ENCODE measurements around the gene PIP5K1C. TPM values are rescaled to one million over a fixed set of nuclear protein-coding genes. Genes with fewer than 3 reads are reported as not detected.
A peak's percentile ranks its signal among the peaks of the same experiment; 100 is the strongest.

PIP5K1C gene
- total RNA-seq, 1 donor from 2014 or later, result 22.5 TPM

DNA sequence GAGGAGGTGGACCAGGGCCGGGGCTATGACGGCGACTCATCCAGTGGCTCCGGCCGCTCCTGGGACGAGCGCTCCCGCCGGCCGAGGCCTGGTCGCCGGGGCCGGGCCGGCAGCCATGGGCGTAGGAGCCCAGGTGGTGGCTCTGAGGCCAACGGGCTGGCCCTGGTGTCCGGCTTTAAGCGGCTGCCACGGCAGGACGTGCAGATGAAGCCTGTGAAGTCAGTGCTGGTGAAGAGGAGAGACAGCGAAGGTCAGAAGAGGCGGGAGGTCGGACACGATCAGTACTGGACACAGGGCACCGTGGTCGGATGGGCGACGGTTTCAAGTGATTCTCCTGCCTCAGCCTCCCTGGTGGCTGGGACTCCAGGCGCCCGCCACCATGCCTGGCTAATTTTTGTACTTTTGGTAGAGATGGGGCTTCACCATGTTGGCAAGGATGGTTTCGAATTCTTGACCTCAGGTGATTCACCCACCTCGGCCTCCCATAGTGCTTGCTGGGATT lies 30.2 kb upstream of the PIP5K1C start:
- Mint-ChIP-seq H3K9me3 (no peaks in the 10 kb centered on the region), H3K4me1 (no peaks in the 10 kb centered on the region), H3K27ac (no peak overlapping the region), H3K27me3 (no peaks in the 10 kb centered on the region), H3K4me3 (no peak overlapping the region), H3K36me3 (ENCODE audit: low read depth) (no peaks in the 10 kb centered on the region)
- intact Hi-C loops (cut with micrococcal nuclease), result no loop called here
- DNase-seq, result no peak

DNA sequence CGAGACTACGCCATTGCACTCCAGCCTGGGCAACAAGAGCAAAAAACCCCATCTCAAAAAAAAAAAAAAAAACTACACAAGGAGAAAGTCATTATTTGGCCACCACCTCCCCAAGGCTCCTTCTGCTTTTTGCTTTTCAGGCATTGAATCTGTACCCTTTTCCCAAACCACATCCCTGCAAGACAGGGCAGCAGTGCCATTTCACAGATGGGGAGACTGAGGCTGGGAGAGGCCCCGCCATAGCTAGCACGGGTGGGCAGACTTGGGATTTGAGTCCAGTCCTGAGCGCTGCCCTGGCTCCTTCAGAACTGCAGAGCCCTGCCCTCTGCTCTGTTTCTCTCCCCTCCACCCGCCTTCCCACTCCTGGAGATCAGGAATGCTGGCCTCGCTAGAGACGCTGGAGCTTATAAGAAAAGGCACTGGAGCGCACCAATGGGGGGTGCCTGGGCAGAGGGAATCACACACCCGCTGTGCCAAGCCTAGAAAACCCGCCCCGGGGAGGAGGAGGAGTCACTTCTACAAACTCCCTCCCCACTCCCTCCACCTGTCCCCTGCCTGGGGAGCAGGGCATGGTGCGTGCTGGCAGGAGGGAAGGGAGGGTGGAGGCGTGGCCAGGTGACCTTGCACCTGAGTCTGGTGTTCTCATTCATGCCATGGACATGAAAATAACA lies 25.5 kb upstream of the PIP5K1C start:
- intact Hi-C loops (cut with micrococcal nuclease), result no loop called here
- H3K36me3 Mint-ChIP-seq (ENCODE audit: low read depth), result no peaks in the 10 kb centered on the region
- no peaks in the 10 kb centered on the region for H3K9me3 Mint-ChIP-seq

DNA sequence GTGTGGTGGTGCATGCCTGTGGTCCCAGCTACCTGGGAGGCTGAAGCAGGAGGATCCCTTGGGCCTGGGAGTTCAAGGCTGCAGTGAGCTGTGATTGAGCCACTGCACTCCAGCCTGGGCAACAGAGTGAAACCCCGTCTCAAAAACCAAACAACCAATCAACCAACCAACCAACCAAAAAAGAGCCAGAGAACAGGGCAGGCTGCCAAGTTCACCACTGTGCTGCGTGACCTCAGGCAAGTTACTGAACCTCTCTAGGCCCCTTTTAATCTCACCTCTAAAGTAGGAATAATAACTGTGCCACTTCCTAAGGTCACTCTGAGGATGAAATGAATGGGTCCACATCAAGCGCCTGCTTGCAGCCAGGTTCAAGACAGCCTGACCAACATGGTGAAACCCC lies 24.9 kb upstream of the PIP5K1C start:
- Mint-ChIP-seq H3K27ac (no peak overlapping the region), H3K27me3 (peaks cover 28% of the 10 kb centered on the region), H3K4me1 (peaks cover 3% of the 10 kb centered on the region), H3K36me3 (ENCODE audit: low read depth) (no peaks in the 10 kb centered on the region), H3K9me3 (no peaks in the 10 kb centered on the region), H3K4me3 (no peak overlapping the region)
- no peak for DNase-seq
- intact Hi-C loops (cut with micrococcal nuclease), result no loop called here

More for the DNA sequence above, 25.5 kb upstream of the PIP5K1C start:
- Mint-ChIP-seq H3K4me1 (peaks cover 3% of the 10 kb centered on the region), H3K27me3 (peaks cover 26% of the 10 kb centered on the region), H3K4me3 (no peak overlapping the region), H3K27ac (no peak overlapping the region)
- no peak for DNase-seq

DNA sequence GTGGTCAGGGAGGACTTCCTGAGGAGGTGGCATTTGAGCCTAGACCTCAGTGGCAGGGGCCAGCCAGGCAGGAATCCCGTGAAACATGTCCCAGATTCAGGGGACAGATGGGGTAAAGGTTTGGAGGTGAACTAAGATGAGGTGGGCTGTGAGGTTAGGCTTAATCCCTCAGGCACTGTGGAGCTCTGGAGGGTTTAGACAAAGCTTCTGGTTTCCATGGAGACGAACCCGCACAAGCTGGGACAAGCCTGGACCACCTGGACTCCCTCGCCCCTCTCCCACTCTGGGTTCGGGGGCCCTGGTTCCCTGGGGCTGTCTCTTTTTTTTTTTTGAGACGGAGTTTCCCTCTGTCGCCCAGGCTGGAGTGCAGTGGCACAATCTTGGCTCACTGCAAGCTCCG lies 23.6 kb upstream of the PIP5K1C start:
- Mint-ChIP-seq H3K4me1 (peaks cover 4% of the 10 kb centered on the region), H3K9me3 (no peaks in the 10 kb centered on the region), H3K36me3 (ENCODE audit: low read depth) (no peaks in the 10 kb centered on the region), H3K27ac (no peak overlapping the region), H3K4me3 (no peak overlapping the region), H3K27me3 (peaks cover 32% of the 10 kb centered on the region)
- intact Hi-C loops (cut with micrococcal nuclease), result loop anchor here (5.0 kb wide), 1 partner anchor 98 kb away; no protein-coding TSS in a partner anchor
- no peak for DNase-seq

DNA sequence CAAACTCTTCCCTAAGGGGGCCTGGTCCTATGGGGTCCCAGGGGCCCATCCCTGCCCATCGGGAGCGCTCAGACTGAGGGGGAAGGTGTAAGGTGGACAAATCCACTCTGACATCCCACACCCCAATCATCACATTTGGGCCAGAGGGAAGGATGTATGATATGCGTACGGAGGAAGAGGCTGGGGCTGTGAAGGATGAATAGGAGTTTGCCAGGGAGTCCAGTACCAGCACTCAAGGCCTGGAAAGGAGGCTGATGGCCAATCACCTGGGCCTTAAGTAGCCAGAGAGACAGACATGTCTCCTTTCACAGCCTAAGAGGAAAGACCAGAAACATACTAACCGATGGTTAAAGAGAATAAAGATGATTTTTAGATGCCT lies 22.8 kb upstream of the PIP5K1C start:
- intact Hi-C loops (cut with micrococcal nuclease), result loop anchor here (5.0 kb wide), 1 partner anchor 99 kb away; no protein-coding TSS in a partner anchor

GRCh38 chr19:3722443-3723109 lies 22.3 kb upstream of the PIP5K1C start:
- intact Hi-C loops (cut with micrococcal nuclease), result loop anchor here (5.0 kb wide), 1 partner anchor 100 kb away; no protein-coding TSS in a partner anchor

More for the DNA sequence above, 22.8 kb upstream of the PIP5K1C start:
- DNase-seq, result no peak
- Mint-ChIP-seq H3K9me3 (no peaks in the 10 kb centered on the region), H3K27me3 (peaks cover 32% of the 10 kb centered on the region), H3K4me3 (no peak overlapping the region), H3K36me3 (ENCODE audit: low read depth) (no peaks in the 10 kb centered on the region), H3K4me1 (peaks cover 4% of the 10 kb centered on the region), H3K27ac (no peak overlapping the region)

GRCh38 chr19:3721887-3722442 lies 21.7 kb upstream of the PIP5K1C start:
- H3K27ac Mint-ChIP-seq, result no peak overlapping the region
- H3K9me3 Mint-ChIP-seq, result no peaks in the 10 kb centered on the region
- peaks cover 32% of the 10 kb centered on the region for H3K27me3 Mint-ChIP-seq
- no peak for DNase-seq
- peaks cover 4% of the 10 kb centered on the region for H3K4me1 Mint-ChIP-seq
- intact Hi-C loops (cut with micrococcal nuclease), result loop anchor here (5.0 kb wide), 1 partner anchor 100 kb away; no protein-coding TSS in a partner anchor
- no peaks in the 10 kb centered on the region for H3K36me3 Mint-ChIP-seq (ENCODE audit: low read depth)
- H3K4me3 Mint-ChIP-seq, result peak overlapping the region; percentile 12

More at GRCh38 chr19:3722443-3723109, 22.3 kb upstream of the PIP5K1C start:
- Mint-ChIP-seq H3K27ac (no peak overlapping the region), H3K36me3 (ENCODE audit: low read depth) (no peaks in the 10 kb centered on the region), H3K4me1 (peaks cover 4% of the 10 kb centered on the region), H3K9me3 (no peaks in the 10 kb centered on the region), H3K27me3 (peaks cover 32% of the 10 kb centered on the region), H3K4me3 (peak overlapping the region; percentile 12)
- DNase-seq, result no peak

DNA sequence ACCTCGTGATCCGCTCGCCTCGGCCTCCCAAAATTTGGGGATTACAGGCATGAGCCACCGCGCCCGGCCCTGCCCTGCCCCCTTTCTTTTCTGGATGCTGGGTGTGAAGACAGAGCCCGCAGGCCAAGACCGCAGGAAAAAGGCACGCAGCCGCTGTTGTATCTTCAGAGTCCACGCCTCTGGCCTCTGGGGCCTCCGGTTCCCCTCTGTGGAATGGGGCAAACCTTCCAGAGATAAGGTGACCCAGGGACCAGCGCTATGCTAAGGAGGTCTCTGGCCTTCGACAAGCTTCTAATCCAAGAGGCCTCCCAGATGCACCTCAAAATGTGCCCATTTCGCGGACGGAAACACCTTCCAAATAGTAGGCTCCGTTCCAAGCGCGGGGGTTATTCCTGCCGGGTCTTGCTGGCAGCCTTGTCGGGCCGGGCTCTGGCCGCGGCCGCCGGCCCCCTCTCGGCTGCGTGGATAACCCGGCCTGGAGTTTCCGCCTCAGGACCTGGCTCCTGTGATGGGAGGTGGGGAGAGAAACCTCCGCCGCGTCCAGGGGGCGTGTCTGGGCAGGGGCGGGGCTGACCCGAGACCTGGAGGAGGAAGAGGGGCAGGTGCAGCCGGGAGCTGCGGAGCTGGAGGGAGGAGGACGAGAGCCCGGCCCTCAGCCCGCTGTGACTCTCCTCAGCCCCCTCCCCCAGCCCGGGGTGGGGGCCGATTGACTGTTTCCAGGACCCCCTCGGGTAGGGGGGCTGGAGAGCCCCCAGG lies 21.0 kb upstream of the PIP5K1C start:
- DNase-seq, result peak; percentile 96
- Mint-ChIP-seq H3K27ac (no peak overlapping the region), H3K9me3 (no peaks in the 10 kb centered on the region), H3K36me3 (ENCODE audit: low read depth) (no peaks in the 10 kb centered on the region), H3K27me3 (peaks cover 32% of the 10 kb centered on the region), H3K4me1 (peaks cover 4% of the 10 kb centered on the region), H3K4me3 (peak overlapping the region; percentile 54)
- intact Hi-C loops (cut with micrococcal nuclease), result loop anchor here (5.0 kb wide), 1 partner anchor 101 kb away; no protein-coding TSS in a partner anchor

DNA sequence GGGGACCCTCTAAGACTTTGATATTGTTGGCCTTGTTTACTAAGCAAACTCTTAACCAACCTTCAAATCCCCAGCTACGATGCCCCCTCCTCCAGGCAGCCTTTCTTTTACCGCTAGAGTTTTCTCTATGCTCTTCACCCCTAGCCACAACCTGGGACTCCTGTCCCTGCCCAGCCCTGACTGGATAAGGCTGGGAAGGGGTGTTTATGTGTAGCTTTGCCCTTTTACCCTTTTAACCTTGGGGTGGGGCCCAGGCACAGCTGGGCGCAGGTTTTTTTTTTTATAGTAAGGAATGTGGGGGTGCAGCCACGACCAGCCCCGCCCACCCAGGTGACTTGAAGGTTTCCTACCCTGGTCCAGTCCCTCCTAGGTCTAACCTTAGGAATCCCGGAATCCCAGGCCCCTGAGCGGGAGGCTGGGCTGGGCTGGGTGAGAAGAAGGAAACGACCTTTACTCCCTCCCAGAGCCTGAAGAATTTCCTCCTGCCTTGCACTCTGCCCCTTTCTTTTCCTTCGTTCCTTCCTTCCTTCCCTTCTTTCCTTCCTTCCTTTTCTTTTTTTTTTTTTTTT lies 20.2 kb upstream of the PIP5K1C start:
- peaks cover 32% of the 10 kb centered on the region for H3K27me3 Mint-ChIP-seq
- H3K4me1 Mint-ChIP-seq, result peaks cover 4% of the 10 kb centered on the region
- no peak overlapping the region for H3K27ac Mint-ChIP-seq
- H3K4me3 Mint-ChIP-seq, result no peak overlapping the region
- no peaks in the 10 kb centered on the region for H3K36me3 Mint-ChIP-seq (ENCODE audit: low read depth)
- intact Hi-C loops (cut with micrococcal nuclease), result loop anchor here (5.0 kb wide), 1 partner anchor 102 kb away; no protein-coding TSS in a partner anchor
- H3K9me3 Mint-ChIP-seq, result no peaks in the 10 kb centered on the region
- no peak for DNase-seq

GRCh38 chr19:3719868-3720267 lies 19.6 kb upstream of the PIP5K1C start:
- H3K27me3 Mint-ChIP-seq, result peaks cover 27% of the 10 kb centered on the region
- peaks cover 4% of the 10 kb centered on the region for H3K4me1 Mint-ChIP-seq
- no peaks in the 10 kb centered on the region for H3K9me3 Mint-ChIP-seq
- no peak overlapping the region for H3K4me3 Mint-ChIP-seq
- no peaks in the 10 kb centered on the region for H3K36me3 Mint-ChIP-seq (ENCODE audit: low read depth)
- no peak overlapping the region for H3K27ac Mint-ChIP-seq
- DNase-seq, result no peak
- intact Hi-C loops (cut with micrococcal nuclease), result loop anchor here (5.0 kb wide), 1 partner anchor 102 kb away; no protein-coding TSS in a partner anchor

GRCh38 chr19:3716147-3716668 lies 15.9 kb upstream of the PIP5K1C start:
- Mint-ChIP-seq H3K36me3 (ENCODE audit: low read depth) (no peaks in the 10 kb centered on the region), H3K4me1 (peaks cover 4% of the 10 kb centered on the region), H3K27me3 (peaks cover 16% of the 10 kb centered on the region), H3K4me3 (no peak overlapping the region), H3K27ac (no peak overlapping the region), H3K9me3 (no peaks in the 10 kb centered on the region)
- intact Hi-C loops (cut with micrococcal nuclease), result no loop called here
- no peak for DNase-seq

GRCh38 chr19:3712663-3713611 lies 12.7 kb upstream of the PIP5K1C start:
- no peak overlapping the region for H3K4me3 Mint-ChIP-seq
- peaks cover 10% of the 10 kb centered on the region for H3K27me3 Mint-ChIP-seq
- no peak for DNase-seq
- H3K36me3 Mint-ChIP-seq (ENCODE audit: low read depth), result no peaks in the 10 kb centered on the region
- H3K4me1 Mint-ChIP-seq, result peaks cover 3% of the 10 kb centered on the region
- intact Hi-C loops (cut with micrococcal nuclease), result no loop called here
- H3K9me3 Mint-ChIP-seq, result no peaks in the 10 kb centered on the region
- H3K27ac Mint-ChIP-seq, result no peak overlapping the region

Data from activated CD4-positive, alpha-beta T cell treated with anti-CD3 and anti-CD28 coated beads, Interleukin-2, amount 10 ng/mL, durations not matched to agents 24 days and 14 days (primary cell).